GM23248 (cell line): Measurements from ENCODE around the gene ATP6V1E1.

Experiments
- EZH2 ChIP-seq: fragments of 200-600 bp; sonication (generic); IDR thresholded peaks from 2 replicates; pipeline ENCODE4 v1.6.1; 2018; ENCODE audit warnings: antibody characterized with exemption, mild to moderate bottlenecking; ENCODE audit not compliant: insufficient read depth, poor library complexity, severe bottlenecking
- EZH2phosphoT487 ChIP-seq: fragments of 200-600 bp; sonication (generic); IDR thresholded peaks from 2 replicates; pipeline ENCODE4 v1.6.1; 2018; ENCODE audit warnings: antibody characterized with exemption, moderate library complexity, mild to moderate bottlenecking, low read depth; ENCODE audit not compliant: insufficient read depth

DNA sequence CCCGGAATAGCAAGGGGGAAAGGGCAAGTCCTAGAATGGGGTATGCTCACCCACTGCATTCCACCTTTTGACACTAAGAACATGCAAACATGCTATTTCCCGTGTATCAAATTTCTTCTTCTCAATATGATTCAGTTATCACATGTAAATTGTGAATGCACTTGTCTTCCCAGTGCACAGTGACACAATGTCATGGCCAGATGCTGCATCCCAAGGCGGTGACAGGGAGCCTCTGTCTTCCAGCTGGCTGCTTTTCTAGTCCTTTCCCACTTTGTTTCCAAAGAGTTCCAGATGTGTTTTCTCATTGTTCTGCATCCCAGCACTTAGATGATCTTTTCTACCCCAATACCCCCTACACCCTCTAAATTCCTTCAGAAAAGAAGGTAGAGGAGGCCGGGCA, 52.9 kb downstream of the ATP6V1E1 start:
- no peak for TF ChIP-seq EZH2
- no peak for TF ChIP-seq EZH2phosphoT487
